Right lobe of liver (tissue), 4 donors: ENCODE measurements around the gene MYH15.

Source experiments
- POLR2A ChIP-seq: fragments of 450-650 bp; IDR thresholded peaks from one replicate; pipeline ENCODE4 v1.6.1; 2017; ENCODE audit warnings: antibody characterized with exemption, mild to moderate bottlenecking
- TF ChIP-seq, protein P1 (sequence below), 4 donors: fragments of 200-600 bp in 3 of 4; fragments of 450-650 bp in 1 of 4; IDR thresholded peaks; one replicate each; pipeline versions ENCODE4 v1.5.1 to v1.8.0; 2016 to 2022; ENCODE audit warnings: antibody characterized with exemption in 4 of 4, mild to moderate bottlenecking in 2 of 4
- donor health status: DM: no; HTN: no; CAD: no.
- donor health status: DM: no; HTN: no; CAD: no.
- donor health status: DM: no; HTN: yes; CAD: no.

DNA sequence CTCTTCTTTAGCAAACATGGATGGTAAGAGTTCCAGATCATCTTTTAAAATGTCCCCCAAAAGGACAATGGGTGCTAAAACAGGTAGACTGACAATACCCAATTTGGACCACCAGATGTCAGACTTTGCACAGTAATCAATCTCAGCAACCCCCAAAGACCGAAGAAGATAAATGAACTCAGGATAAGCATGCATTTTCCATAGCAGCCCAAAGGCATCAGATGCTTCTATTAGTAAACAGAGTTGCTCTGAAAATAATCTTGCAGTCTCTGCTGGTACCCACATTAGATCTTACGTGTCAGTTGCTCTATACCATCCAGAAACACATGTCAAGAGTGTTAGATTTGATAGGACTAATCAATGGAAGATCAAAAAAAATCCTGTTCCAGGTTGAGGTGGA is 20.6 kb downstream of the MYH15 start:
- TF ChIP-seq POLR2A: no peak
- TF ChIP-seq, protein P1, sequence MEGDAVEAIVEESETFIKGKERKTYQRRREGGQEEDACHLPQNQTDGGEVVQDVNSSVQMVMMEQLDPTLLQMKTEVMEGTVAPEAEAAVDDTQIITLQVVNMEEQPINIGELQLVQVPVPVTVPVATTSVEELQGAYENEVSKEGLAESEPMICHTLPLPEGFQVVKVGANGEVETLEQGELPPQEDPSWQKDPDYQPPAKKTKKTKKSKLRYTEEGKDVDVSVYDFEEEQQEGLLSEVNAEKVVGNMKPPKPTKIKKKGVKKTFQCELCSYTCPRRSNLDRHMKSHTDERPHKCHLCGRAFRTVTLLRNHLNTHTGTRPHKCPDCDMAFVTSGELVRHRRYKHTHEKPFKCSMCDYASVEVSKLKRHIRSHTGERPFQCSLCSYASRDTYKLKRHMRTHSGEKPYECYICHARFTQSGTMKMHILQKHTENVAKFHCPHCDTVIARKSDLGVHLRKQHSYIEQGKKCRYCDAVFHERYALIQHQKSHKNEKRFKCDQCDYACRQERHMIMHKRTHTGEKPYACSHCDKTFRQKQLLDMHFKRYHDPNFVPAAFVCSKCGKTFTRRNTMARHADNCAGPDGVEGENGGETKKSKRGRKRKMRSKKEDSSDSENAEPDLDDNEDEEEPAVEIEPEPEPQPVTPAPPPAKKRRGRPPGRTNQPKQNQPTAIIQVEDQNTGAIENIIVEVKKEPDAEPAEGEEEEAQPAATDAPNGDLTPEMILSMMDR (IDR thresholded peaks at IDR 0.05): peak; percentile 70 to 82 (median 72)
